ENCODE results near the gene RNF40.

RNF40 gene

DNA sequence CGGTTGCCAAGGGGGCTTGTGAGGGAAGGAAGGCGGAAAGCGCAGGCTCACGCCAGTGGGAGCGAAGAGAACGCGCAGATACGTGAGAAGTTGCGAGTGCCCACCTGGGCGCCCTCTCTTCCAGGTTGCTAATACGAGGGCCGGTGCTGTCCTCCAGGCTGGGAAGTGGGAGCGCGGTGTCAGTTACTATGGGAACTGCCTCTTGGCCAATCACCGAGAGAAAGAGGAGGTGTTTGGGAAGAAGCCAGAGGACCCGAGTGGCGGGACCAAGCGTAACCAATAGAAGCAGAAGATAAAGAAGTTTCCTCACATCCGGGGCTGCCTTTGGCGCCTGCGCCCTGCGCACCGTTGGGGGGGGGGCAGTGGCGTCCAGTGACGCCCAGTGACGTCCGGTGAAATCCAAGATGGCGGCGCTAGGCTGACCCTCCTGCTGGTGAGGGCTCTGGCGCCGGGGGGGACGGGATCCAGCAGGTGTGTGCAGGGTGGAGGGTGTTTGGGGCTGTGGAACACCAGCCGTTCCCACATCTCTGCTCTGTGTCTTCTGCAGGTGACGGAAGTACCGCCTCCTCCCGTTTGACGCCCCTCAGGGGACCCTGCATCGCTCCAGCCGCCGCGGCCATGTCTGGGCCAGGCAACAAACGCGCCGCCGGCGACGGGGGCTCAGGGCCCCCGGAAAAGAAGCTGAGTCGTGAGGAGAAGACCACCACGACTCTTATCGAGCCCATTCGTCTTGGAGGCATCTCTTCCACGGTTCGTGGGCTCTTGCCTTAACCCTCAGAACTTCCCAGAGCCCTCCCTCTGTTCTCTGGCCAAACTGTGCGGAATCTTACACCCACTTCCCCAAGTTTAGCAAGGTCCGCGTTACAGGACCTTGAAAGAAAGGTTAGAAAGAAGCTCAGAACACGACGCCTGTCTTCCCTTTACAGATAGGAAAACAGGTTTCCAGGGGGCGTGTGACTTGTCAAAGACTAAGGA lies at the start of gene RNF40, which contains the start of gene CFAP119:
TSS of gene RNF40 (plus strand) at position 395 of the 975 bp plus-strand sequence. CDS start at position 619, 224 bp downstream.
TSS of gene CFAP119 (minus strand) at position 135 of the 975 bp plus-strand sequence. CDS start 314 bp downstream, outside the sequence.
- DNase-seq (ENCODE audit: low read depth in 2 of 2), result peak; percentile 89

DNA sequence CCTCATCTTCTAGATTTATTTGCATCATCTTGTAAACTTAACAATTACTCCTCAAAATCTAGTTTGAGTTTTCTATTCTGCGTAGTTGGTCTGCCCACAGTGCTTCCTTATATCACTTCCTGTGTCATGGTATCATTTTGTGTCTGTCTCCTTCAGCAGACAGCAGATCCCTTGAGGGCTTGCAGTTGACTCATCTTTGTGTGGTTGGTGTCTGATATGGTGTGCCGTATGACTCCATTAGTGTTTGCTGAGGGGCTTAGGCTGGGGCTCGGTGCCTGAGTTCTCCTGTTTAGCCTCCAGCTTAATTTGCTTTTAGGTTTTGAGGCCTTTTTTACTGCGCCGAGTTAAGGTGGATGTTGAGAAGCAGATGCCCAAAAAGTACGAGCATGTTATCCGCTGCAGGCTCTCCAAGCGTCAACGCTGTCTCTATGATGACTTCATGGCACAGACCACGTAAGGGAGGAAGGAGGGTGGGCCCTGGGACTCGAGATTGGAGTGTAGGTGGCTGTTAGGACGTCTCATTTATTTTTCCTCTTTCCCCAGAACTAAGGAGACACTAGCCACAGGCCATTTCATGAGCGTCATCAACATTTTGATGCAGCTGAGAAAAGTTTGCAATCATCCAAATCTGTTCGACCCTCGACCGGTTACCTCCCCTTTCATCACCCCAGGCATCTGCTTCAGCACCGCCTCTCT lies 46.2 kb upstream of the RNF40 start:
- peak; percentile 29 to 43 for DNase-seq (ENCODE audit: low read depth in 2 of 2)

DNA sequence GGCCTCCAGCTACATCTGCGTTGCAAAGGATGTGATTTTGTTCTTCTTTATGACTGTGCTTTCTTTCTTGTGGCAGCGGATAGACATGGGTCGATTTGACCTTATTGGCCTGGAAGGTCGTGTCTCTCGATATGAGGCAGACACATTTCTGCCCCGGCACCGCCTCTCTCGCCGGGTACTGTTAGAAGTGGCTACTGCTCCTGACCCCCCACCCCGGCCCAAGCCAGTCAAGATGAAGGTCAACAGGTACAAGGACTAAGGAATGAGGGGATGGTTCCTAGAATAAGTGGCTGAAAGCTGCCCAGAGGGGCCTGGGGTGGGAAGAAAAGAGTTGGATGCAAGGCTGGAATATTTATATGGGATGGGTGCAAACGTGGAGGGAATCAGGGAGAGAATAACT lies 42.0 kb upstream of the RNF40 start:
- DNase-seq (ENCODE audit: low read depth in 2 of 2), result no peak

DNA sequence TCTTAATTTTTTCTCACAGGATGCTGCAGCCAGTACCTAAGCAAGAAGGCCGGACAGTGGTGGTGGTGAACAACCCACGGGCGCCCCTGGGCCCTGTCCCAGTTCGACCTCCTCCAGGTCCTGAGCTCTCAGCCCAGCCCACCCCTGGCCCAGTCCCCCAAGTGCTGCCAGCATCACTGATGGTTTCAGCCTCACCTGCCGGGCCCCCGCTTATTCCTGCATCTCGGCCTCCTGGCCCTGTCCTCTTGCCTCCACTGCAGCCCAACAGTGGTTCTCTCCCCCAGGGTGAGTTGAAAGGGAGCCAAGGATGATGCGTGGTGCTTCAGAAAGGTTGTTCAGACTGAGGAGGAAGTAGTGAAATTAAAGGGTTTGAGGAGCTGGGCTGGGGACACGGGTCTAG lies 41.4 kb upstream of the RNF40 start:
- DNase-seq (ENCODE audit: low read depth in 2 of 2), result no peak

DNA sequence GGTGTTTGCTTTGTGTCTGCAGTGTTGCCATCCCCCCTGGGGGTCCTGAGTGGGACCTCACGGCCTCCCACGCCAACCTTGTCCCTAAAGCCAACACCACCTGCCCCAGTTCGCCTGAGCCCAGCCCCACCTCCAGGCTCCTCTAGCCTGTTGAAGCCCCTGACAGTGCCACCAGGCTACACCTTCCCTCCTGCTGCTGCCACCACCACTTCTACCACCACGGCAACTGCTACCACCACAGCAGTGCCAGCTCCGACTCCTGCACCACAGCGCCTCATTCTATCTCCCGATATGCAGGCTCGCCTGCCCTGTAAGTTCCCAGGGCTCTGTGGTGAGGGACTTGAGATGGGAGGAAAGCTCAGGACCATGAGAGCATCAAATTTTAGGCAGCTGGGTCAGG lies 41.0 kb upstream of the RNF40 start:
- no peak for DNase-seq (ENCODE audit: low read depth in 2 of 2)

DNA sequence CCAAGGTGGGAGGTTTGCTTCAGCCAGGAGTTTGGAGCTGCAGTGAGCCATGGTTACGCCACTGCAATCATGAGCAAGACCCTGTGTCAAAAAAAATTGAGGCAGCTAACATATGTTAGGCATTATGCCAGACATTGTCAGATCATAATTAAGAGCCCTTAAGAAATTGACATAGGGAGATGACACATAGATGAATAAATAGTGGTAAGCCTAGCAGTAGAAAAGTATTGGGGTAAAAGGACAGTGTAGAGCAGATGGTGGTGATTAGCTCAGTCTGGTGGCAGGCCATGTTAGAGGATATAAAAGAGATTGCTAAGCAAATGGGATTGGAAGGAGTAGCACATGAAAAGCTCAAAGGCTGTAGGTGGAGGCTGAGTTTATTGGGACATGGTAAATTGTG lies 40.5 kb upstream of the RNF40 start:
- DNase-seq (ENCODE audit: low read depth in 2 of 2), result no peak

DNA sequence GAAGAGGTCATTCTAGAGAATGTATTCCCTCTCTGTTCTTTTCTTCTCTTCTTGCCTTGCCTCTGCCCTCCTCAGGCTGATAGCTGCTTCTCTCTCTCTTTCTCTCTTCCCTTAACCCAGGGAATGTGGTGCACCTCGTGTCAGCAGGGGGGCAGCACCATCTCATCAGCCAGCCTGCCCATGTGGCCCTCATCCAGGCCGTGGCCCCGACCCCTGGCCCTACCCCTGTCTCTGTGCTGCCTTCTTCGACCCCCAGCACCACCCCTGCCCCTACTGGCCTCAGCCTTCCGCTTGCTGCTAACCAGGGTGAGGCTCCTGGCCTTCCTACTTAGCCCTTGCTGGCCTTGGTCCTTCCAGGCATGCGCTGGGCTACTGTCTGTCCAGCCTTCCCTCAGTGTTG lies 39.7 kb upstream of the RNF40 start:
- DNase-seq (ENCODE audit: low read depth in 2 of 2), result no peak

DNA sequence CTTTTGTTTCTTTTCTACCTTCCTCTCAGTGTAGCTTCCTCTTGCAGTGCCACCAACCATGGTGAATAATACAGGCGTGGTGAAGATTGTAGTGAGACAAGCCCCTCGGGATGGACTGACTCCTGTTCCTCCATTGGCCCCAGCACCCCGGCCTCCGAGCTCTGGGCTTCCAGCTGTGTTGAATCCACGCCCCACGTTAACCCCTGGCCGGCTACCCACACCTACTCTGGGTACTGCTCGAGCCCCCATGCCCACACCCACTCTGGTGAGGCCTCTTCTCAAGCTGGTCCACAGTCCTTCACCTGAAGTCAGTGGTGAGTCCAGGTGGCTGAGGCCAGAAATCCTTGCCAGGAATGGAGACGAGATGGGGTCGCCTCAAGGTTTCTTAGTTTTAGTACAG lies 39.2 kb upstream of the RNF40 start:
- no peak for DNase-seq (ENCODE audit: low read depth in 2 of 2)

DNA sequence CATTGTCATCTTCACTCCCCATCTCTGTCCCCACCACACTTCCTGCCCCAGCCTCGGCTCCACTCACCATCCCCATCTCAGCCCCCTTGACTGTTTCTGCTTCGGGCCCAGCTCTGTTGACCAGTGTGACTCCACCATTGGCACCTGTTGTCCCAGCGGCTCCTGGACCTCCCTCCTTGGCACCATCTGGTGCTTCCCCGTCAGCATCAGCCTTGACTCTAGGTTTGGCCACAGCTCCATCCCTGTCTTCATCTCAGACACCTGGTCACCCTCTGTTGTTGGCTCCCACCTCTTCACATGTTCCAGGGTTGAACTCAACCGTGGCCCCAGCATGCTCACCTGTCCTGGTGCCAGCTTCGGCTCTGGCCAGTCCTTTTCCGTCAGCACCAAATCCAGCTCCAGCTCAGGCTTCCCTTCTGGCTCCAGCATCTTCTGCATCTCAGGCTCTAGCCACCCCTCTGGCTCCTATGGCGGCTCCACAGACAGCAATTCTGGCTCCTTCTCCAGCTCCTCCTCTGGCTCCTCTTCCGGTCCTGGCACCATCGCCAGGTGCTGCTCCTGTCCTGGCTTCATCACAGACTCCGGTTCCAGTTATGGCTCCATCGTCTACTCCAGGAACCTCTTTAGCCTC lies 38.3 kb upstream of the RNF40 start:
- DNase-seq (ENCODE audit: low read depth in 2 of 2), result no peak

DNA sequence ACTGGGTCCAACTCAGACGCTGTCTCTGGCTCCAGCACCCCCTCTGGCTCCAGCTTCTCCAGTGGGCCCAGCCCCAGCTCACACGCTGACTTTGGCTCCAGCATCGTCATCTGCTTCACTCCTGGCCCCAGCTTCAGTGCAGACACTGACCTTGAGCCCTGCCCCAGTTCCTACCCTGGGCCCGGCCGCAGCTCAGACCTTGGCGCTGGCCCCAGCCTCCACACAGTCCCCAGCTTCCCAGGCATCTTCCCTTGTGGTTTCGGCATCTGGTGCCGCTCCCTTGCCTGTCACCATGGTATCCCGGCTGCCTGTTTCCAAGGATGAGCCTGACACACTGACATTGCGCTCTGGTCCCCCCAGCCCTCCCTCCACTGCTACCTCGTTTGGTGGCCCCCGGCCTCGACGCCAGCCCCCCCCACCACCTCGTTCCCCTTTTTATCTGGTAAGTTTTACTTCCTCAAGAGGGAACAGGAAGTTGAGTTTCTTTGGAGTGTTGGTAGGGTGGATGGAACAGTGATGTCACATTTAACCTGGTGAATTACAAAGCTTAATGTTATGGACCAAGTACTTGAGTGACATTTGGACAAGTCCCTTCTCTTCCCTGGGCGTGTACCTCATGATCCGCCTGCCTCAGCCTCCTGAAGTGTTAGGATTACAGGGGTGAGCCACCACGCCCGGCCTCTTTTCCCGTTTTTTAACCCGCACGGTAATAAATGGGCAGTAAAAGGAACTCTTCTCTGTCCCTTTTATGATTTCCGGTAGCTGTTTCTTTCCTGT lies 37.3 kb upstream of the RNF40 start:
- DNase-seq (ENCODE audit: low read depth in 2 of 2), result no peak

DNA sequence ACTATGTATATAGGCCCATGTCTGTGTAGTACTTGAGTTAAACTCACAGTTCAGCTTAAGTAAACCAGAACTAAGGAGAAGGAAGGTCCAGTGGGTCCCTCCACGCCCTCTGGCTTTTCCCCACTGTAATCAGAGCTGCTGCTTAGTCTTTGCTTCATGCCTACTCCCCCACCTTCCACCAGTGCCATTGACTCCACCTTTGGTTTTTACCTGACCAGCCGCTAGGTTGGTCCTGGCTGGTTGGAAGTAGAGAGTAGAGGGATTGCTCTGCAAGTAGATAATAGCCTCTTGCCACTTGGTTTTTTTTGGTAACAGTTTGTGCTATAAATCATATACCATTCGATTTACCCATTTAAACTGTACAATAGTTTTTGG lies 36.7 kb upstream of the RNF40 start:
- no peak for DNase-seq (ENCODE audit: low read depth in 2 of 2)

DNA sequence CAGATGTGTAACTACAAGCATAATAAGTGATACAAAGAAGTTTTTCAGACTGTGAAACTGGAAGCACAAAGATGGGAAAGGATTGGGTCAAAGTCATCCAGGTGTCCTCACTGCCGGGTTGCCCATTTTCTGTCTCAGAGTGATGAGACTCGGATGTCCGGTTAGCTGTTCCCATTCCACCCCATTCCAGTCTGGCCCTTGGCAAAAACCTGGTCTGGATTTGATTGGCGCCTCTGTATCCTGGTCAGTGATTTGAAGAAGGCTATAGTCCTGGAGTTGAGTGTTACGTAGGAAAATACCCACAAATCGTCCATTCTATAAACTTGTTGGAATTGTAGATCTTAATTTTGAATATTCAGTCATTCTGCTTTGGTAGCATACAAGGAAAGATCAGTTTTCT lies 33.8 kb upstream of the RNF40 start:
- no peak for DNase-seq (ENCODE audit: low read depth in 2 of 2)

DNA sequence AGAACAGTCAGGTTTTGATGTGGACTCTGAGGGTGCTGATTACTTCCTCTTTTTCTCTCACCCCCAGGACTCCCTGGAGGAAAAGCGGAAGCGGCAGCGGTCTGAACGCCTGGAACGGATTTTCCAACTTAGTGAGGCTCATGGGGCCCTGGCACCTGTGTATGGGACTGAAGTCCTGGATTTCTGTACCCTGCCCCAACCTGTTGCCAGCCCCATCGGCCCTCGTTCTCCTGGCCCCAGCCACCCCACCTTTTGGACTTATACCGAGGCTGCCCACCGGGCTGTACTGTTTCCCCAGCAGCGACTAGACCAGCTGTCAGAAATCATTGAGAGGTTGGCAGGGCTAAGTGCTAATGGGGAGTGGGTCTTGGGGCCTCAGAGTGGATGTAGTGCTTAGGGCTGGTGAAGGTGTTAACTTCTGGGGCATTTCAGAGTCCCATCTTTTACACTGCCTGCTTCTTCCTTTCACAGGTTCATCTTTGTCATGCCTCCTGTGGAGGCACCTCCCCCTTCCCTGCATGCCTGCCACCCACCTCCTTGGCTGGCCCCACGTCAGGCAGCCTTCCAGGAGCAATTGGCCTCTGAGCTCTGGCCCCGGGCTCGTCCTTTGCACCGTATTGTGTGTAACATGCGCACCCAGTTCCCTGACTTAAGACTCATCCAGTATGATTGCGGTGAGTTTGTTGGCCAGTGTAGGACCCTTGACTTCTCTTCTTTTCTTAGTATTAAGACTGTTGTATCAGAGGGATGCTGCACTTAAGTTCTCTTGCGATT lies 33.0 kb upstream of the RNF40 start:
- DNase-seq (ENCODE audit: low read depth in 2 of 2), result no peak

DNA sequence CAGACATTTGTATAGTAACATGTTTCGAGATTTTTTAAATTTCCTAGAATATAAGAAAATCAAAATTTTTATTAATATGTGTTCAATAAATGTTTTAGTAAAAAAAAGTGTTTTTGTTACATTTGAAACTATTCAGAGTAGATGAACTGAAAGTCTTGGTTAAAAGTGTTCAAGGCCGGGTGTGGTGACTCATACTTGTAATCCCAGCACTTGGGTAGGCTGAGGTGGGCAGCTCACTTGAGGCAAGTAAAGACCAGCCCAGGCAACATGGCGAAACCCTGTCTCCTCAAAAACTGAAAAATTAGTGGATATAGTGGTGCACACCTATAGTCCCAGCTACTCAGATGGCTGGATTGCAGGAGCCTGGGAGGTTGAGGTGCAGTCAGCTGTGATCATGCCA lies 30.7 kb upstream of the RNF40 start:
- DNase-seq (ENCODE audit: low read depth in 2 of 2), result no peak

DNA sequence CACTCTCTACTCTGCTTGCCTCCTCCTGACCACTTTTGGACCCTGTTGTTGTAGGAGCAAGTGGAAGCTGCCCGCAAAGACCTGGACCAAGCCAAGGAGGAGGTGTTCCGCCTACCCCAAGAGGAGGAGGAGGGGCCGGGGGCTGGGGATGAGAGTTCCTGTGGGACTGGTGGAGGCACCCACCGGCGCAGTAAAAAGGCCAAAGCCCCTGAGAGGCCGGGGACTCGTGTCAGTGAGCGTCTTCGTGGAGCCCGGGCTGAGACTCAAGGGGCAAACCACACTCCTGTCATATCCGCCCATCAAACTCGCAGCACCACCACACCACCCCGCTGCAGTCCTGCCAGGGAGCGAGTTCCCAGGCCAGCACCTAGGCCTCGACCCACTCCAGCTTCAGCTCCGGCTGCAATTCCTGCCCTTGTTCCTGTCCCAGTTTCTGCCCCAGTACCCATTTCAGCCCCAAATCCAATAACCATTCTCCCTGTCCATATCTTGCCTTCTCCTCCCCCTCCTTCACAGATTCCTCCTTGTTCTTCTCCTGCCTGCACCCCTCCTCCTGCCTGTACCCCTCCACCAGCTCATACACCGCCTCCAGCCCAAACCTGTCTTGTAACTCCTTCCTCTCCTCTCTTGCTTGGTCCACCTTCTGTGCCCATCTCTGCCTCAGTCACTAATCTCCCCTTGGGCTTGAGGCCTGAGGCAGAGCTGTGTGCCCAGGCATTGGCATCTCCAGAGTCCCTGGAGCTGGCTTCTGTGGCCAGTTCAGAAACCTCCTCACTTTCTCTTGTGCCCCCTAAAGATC lies 24.9 kb upstream of the RNF40 start:
- no peak for DNase-seq (ENCODE audit: low read depth in 2 of 2)

DNA sequence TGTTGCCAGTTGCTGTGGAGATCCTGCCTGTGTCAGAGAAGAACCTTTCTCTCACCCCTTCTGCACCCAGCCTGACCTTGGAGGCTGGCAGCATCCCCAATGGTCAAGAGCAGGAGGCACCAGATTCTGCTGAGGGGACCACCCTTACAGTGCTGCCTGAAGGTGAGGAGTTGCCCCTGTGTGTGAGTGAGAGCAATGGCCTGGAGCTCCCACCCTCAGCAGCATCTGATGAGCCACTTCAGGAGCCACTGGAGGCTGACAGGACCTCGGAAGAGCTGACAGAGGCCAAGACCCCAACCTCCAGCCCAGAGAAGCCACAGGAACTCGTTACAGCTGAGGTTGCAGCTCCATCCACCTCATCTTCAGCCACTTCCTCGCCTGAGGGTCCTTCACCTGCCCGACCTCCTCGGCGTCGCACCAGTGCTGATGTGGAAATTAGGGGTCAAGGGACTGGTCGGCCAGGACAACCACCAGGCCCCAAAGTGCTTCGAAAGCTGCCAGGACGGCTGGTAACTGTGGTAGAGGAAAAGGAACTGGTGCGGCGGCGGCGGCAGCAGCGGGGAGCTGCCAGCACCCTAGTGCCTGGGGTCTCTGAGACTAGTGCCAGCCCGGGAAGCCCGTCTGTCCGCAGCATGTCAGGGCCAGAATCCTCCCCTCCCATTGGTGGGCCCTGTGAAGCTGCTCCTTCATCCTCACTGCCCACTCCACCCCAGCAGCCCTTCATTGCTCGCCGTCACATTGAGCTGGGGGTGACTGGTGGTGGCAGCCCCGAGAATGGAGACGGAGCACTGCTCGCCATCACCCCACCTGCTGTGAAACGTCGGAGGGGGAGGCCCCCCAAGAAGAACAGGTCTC lies 24.1 kb upstream of the RNF40 start:
- no peak for DNase-seq (ENCODE audit: low read depth in 2 of 2)

DNA sequence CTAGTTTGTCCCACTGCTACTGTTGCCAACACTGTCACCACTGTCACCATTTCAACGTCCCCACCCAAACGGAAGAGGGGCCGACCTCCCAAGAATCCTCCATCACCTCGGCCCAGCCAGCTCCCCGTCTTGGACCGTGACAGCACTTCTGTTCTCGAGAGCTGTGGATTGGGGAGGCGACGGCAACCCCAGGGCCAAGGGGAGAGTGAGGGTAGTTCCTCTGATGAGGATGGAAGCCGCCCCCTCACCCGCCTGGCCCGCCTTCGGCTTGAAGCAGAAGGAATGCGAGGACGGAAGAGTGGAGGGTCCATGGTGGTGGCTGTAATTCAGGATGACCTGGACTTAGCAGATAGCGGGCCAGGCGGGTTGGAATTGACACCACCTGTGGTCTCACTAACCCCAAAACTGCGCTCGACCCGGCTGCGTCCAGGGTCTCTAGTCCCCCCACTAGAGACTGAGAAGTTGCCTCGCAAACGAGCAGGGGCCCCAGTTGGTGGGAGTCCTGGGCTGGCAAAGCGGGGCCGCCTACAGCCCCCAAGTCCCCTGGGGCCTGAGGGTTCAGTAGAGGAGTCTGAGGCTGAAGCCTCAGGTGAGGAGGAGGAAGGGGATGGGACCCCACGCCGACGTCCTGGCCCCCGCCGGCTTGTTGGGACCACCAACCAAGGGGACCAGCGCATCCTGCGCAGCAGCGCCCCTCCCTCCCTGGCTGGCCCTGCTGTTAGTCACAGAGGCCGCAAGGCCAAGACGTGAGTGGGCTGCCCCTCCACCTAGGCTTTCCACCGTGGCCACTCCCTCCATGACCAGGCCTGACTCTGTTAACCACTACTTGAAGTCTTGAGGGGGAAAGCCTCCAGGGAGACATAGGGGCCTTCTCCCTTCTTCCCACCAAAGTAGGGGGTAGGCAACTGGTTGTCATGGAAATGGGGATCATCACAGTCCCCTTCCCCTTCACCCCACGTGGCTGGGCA lies 22.9 kb upstream of the RNF40 start:
- no peak for DNase-seq (ENCODE audit: low read depth in 2 of 2)

All from stimulated activated CD8-positive, alpha-beta memory T cell treated with anti-CD3 and anti-CD28 coated beads, Interleukin-15, amount 100 ng/mL, for 48 hours (primary cell).